ENCODE measurements around the gene CEACAM4.

DNA sequence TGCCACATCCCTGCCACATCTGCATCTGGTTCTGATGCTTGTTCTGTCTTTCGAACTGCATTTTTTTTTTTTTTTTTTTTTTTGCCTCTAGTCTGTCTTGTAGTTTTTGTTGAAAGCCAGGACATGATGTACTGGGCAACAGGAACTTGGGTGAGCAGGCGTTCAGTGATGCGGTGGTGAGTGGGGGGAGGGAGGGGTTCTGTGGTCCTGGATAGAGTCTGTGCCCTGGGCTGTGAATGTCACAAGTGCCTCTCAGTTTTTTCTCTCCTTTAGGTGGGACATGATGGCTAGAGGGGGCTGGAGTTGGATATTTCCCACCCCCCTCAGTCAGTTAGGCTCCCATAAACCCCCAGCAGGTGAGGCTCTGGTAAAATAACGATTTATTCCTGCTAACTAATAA lies 3.5 kb downstream of the CEACAM4 start:
- no peak for TF ChIP-seq MAFK (IDR thresholded peaks at IDR 0.05; ENCODE audit: low read depth, low read length)
- no peak for TF ChIP-seq SP1 (IDR thresholded peaks at IDR 0.05; ENCODE audit: low read depth, low read length)
- no peak for TF ChIP-seq TCF12 (IDR thresholded peaks at IDR 0.05; ENCODE audit: low read depth, low read length)
- no peak for TF ChIP-seq POLR2AphosphoS5 (IDR thresholded peaks at IDR 0.05; ENCODE audit: low read depth, low read length)
- no peak for TF ChIP-seq RBBP5 (IDR thresholded peaks at IDR 0.05; ENCODE audit: borderline replicate concordance, low read depth, low read length)
- TF ChIP-seq, protein P1, sequence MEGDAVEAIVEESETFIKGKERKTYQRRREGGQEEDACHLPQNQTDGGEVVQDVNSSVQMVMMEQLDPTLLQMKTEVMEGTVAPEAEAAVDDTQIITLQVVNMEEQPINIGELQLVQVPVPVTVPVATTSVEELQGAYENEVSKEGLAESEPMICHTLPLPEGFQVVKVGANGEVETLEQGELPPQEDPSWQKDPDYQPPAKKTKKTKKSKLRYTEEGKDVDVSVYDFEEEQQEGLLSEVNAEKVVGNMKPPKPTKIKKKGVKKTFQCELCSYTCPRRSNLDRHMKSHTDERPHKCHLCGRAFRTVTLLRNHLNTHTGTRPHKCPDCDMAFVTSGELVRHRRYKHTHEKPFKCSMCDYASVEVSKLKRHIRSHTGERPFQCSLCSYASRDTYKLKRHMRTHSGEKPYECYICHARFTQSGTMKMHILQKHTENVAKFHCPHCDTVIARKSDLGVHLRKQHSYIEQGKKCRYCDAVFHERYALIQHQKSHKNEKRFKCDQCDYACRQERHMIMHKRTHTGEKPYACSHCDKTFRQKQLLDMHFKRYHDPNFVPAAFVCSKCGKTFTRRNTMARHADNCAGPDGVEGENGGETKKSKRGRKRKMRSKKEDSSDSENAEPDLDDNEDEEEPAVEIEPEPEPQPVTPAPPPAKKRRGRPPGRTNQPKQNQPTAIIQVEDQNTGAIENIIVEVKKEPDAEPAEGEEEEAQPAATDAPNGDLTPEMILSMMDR (IDR thresholded peaks at IDR 0.05; ENCODE audit: control extremely low read depth in 1 of 3, insufficient read depth in 1 of 3, low read depth in 1 of 3, low read length in 3 of 3) = no peak
- TF ChIP-seq POLR2A (IDR thresholded peaks at IDR 0.05; ENCODE audit: control extremely low read depth in 1 of 2, low read depth in 2 of 2, low read length in 2 of 2) = no peak
- TF ChIP-seq, protein P2, sequence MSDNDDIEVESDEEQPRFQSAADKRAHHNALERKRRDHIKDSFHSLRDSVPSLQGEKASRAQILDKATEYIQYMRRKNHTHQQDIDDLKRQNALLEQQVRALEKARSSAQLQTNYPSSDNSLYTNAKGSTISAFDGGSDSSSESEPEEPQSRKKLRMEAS (IDR thresholded peaks at IDR 0.05) = no peak
- no peak for TF ChIP-seq EP300 (IDR thresholded peaks at IDR 0.05; ENCODE audit: borderline replicate concordance in 1 of 2, low read depth in 2 of 2, low read length in 2 of 2)
- no peak for TF ChIP-seq EZH2 (IDR thresholded peaks at IDR 0.05; ENCODE audit: low read depth, low read length, severe bottlenecking)
- TF ChIP-seq CREB1 (IDR thresholded peaks at IDR 0.05) = no peak
